Left cardiac atrium (tissue), 2 donors: ENCODE data around the gene MRPL14. TPM values are rescaled to one million over a fixed set of nuclear protein-coding genes. Genes with fewer than 3 reads are reported as not detected.

ENCODE experiments used
- total RNA-seq, 2 donors: library from RNA; stranded (reverse); fragmentation: NEBNext Ultra II Directional; extraction: Animal tissue kit (Norgen Biotek cat#: 25700); gene quantifications; one replicate each; pipeline ENCODE4 v1.2.1, GENCODE V29; 2021
- donor health status: DM: no; HTN: yes; CAD: no; lungs with severe emphysema.
- donor health status: DM: yes; HTN: yes; CAD: no.

The MRPL14 gene
- total RNA-seq, 2 donors from 2014 or later: 32.4 to 41.2 TPM

Other genes with a start within 250 kb of the MRPL14 start
- gene TMEM63B, start 102 bp upstream of the MRPL14 start, total RNA-seq: 10 to 100 TPM; 40.4 to 48.1 TPM
- under 1 TPM; 0.39 to 0.97 TPM for gene CAPN11, start 31.4 kb upstream of the MRPL14 start, total RNA-seq
- gene MYMX, start 89.5 kb upstream of the MRPL14 start, total RNA-seq: 1 to 10 TPM; 2.4 to 3.8 TPM
- gene SLC29A1, start 96.1 kb upstream of the MRPL14 start, total RNA-seq: 100 to 1,000 TPM; 115 to 130 TPM
- 100 to 1,000 TPM; 657 to 662 TPM for gene HSP90AB1, start 119.6 kb upstream of the MRPL14 start, total RNA-seq
- gene SLC35B2, start 130.1 kb upstream of the MRPL14 start, total RNA-seq: 10 to 100 TPM; 23.3 to 29.9 TPM
- gene NFKBIE, start 138.1 kb upstream of the MRPL14 start, total RNA-seq: 1 to 10 TPM; 3.8 to 5.8 TPM
- under 1 TPM in 1 of 2 donors, not detected in 1; 0.05 TPM for gene TMEM151B, start 143.0 kb upstream of the MRPL14 start, total RNA-seq
- gene AARS2, start 185.9 kb upstream of the MRPL14 start, total RNA-seq: 1 to 10 TPM; 8.2 to 9.6 TPM
- gene SPATS1, start 215.2 kb upstream of the MRPL14 start, total RNA-seq: not detected